Jurkat, Clone E6-1 (cell line): ENCODE data around the gene ZFP57.

Experiments
- DNase-seq: peaks from one replicate; pipeline ENCODE4 v3.0.0-alpha.2; 2011; ENCODE audit warnings: low read depth, low spot score
- H3K4me3 ChIP-seq: 2 replicates; pipeline ENCODE4 v1.5.1; 2011; ENCODE audit warnings: mild to moderate bottlenecking, low read length, control low read depth, moderate library complexity

The ZFP57 gene

DNA sequence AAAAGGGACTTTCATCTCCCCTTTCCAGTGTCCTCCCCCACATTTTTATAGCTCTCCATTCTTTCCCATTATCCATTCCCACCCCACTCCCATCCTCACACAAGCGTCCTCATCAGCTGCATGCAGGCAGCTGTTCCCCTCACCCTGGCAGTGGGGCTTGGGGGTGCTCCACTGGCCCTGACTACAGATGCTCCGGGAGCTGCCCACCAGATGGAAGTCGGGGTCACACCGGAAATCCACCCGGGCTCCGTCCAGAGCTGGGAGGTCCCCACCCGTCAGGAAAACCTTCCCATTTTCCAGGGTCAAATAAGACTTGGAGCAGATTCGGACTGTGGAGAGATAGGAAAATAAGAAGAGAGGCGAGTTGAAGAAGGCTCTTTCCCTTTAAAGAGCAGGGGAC lies 50.6 kb downstream of the ZFP57 start:
- H3K4me3 ChIP-seq = no peak overlapping the region
- no peak for DNase-seq

DNA sequence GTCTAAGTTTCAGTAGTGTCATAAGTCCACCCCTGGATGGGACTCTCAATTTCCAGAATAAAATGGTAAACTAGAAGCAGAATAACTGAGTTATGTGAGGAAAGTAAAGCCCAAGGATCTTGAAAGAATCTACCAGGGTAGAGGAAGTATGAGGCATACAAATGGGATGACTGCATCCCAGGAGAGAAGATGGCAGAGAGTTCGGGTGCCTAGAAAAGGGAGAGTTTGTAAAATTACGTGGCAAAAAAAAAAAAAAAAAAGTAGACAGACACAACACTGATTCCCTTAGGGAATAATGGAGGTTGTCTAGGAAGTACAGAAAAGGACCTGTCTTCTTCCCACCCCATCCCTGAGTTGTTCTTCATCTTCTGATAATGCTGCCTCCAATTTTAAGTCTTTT lies 51.4 kb downstream of the ZFP57 start:
- DNase-seq = no peak
- no peak overlapping the region for H3K4me3 ChIP-seq

DNA sequence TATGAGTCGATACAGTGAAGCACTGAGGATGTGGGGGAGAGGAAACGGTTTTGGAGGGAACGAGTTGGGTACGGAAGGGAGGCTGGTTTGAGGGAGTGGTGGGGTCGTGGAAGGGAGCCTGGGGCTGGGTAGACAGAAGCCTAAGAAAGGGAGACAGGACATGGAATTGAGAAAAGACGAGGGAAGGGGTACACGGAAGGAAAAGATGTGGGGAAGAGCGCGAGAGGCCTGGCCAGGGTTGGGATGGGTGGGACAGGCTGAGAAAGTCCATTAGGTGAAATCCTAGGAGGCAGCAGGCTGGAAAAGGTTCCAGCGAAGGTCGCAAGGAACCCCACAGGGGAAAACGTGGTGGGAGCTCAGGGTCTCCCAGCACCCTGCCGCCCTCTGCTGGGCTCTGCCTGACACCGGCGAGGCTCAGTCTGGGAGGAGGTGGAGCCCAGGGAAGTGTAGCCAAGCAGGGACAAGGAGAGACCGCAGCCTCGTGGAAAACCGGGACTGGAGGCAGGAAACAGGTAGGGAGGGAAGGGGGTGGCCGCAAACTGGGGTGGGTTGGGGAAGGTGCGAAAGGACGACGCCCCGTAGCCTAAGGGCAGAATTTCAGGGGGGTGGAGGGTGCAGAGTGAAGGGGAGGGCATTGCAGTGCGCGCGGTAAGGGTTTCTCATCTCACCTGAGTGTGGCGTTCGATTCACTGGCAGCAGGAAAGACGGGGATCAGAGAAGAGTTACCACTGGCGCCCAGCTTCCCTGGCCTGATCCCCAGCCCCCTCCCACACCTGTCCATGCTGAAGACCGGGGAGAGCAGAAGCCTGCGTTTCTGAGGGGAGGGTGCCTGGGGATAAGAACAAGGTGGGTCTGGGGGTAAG lies 52.3 kb downstream of the ZFP57 start:
- DNase-seq = no peak
- peak overlapping the region; percentile 79 for H3K4me3 ChIP-seq

DNA sequence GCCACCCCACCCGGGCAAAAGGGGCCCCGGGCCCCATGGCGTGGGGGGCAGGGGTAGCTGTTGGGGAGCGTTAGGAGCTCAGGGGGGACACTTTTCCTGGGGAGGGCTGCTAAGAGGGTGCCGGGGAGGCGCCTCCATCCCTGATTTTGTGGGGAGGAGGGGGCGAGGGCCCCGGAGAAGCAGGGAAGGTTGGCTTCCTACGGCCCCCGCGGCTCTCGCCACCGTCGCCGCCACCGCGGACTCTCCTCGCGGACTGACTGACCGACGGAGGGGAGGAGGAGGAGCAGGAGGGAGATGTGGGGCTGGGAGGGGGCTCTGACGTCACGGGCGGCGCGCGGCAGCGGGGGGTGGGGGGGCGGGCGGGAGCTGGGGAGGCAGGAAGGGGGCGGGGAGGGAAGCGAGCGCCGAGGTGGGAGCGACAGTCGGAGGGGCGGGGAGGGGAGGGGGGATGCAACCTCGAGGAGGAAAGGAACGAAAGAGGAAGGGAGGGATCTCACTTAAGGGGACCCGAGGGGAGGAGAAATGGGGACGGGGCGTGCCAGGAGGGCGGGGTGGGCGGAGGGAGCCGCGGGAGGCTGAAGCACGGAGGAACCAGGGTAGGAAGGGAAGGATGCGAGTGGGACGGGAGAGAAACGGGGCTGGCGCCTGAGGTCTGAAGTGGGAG lies 53.1 kb downstream of the ZFP57 start:
- DNase-seq = peak; percentile 76

DNA sequence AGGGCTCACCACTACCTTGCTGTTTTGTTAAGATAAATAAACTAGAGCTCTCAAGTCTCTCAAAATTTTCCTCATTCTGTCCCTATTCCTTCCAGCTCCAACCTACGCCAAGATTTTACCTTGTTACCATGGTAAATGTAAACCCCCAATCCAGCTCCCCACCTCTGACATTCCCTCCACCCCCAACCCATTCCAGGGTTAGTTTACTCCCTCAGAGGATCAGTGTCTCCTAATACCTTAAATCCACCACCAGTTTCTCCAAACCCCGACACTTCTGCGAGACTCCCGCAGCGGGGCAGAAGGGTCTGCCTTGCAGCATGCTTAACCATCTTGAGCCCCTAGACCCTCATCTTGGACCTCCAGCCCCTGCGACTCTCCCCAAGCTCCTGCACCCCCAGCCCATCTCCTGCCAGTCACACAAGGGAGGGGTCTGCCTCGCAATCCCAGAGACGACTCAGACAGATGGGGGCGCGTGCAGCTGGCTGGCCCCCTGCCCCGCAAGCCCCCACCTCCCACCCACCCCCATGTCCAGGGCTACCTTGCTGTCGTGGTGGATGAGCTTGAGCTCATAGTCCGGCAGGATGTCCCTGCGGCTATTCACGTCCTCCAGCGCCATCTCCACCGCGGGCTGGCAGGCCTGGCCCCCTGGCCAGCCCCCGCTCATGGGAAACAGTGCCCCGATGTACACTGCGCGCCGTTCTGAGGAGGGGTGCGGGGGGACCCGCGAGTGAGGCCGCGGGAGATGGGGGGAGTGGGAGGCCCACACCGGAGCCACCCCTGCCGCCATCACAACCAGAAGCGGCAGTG lies 53.8 kb downstream of the ZFP57 start:
- H3K4me3 ChIP-seq = peak overlapping the region; percentile 41
- DNase-seq = no peak

More for the DNA sequence above, 53.1 kb downstream of the ZFP57 start:
- H3K4me3 ChIP-seq = peak overlapping the region; percentile 79

DNA sequence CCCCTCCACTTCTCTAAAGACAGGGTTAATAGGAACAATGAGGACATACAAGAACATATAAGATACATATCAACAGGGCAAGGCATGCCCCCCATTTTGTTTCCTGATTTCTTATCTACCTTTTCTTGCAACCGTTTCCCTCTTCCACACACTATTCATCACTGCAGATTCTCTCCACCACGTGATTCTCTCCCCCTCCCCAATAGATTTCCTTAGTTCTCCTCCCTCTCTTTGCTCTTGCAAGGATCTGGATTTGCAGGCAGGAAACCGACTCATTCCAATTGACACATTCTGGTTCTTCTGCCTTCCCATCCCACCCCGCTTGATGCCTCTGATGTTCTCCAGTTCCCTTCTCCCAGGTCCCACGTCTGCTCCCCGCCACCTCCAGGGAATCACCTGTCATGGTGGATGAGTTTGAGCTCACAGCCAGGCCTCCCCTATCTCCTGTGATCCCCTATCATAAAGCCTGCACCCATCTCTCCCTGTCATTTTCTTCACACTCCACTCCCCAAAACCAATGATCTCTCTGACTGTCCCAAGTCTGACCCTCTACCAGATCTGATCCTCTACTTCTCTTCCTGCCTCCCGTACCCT lies 55.5 kb downstream of the ZFP57 start:
- no peak overlapping the region for H3K4me3 ChIP-seq

DNA sequence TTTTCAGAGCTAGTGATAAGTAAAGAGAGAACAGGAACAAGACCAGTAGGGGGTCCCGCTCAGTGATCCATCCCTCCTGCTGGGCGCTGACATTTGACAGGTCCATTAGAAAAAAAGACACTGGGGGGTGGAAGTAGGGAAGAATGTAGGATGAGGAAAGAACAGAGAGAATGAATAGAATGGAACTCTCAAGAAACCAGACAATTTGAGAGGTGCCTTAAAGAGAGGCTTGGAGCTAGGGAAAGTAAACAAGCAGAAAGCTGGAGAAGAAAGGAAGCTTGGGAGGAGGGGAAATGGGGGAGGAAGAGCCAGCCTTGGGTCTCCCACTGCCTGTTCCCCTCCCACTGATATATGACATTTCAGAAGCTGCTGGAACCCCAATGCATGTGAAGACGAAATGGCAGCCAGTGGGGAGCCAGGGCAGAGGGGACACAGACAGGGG lies 56.4 kb downstream of the ZFP57 start:
- DNase-seq = no peak

More for the DNA sequence above, 55.5 kb downstream of the ZFP57 start:
- DNase-seq = no peak

More for the DNA sequence above, 56.4 kb downstream of the ZFP57 start:
- no peak overlapping the region for H3K4me3 ChIP-seq
